ENCODE data around the gene TTC39B. TPM values are rescaled to one million over a fixed set of nuclear protein-coding genes. Genes with fewer than 3 reads are reported as not detected.

Gene TTC39B
- total RNA-seq, 1 experiment from 2014 or later = 7.4 TPM

DNA sequence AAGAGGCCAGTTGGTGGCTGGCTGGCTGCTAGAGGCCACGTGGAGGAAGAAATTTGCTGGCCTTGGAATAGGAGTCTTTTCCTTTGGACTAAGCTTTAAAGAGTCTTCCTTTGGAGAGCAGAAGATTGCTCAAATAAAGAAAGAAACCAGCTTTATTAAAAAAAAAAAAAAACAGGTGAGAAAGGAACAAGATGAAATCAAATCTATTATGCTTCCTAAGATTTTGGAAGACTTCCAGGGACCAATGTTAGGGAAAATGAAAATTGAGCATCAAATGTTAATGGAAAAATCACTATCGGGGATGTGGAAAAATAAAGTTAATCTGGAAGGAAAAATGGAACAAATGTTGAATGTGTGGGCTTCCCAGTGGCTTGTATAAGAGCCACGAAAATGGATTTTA is 153.1 kb downstream of the TTC39B start (continued):
- TF ChIP-seq, protein P1, sequence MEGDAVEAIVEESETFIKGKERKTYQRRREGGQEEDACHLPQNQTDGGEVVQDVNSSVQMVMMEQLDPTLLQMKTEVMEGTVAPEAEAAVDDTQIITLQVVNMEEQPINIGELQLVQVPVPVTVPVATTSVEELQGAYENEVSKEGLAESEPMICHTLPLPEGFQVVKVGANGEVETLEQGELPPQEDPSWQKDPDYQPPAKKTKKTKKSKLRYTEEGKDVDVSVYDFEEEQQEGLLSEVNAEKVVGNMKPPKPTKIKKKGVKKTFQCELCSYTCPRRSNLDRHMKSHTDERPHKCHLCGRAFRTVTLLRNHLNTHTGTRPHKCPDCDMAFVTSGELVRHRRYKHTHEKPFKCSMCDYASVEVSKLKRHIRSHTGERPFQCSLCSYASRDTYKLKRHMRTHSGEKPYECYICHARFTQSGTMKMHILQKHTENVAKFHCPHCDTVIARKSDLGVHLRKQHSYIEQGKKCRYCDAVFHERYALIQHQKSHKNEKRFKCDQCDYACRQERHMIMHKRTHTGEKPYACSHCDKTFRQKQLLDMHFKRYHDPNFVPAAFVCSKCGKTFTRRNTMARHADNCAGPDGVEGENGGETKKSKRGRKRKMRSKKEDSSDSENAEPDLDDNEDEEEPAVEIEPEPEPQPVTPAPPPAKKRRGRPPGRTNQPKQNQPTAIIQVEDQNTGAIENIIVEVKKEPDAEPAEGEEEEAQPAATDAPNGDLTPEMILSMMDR (IDR thresholded peaks at IDR 0.05 in 2 of 3, conservative IDR thresholded peaks at IDR 0.05 in 1 of 3; ENCODE audit: borderline replicate concordance in 1 of 3, insufficient read depth in 1 of 3, low read depth in 2 of 3, low read length in 2 of 3) = no peak
- TF ChIP-seq, protein P2, sequence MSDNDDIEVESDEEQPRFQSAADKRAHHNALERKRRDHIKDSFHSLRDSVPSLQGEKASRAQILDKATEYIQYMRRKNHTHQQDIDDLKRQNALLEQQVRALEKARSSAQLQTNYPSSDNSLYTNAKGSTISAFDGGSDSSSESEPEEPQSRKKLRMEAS (IDR thresholded peaks at IDR 0.05) = no peak

DNA sequence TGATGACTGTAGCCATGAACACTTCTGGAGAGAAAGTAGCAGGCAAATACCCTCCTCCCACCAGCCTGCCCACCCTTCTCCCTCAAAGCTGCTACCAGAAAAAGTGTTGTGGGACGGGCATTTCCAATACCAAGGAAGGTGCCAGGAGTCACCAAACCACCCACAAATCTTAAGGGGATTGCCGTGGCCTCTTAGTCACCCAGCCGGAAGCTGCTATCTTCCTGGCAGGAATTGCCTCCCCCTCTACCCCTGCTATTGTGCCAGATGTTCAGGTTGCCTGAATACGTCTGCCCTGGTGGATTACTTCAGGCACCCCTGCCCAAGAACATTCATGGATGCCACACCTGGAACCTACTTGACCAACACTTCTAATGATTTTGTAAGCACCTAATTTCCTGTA is 156.1 kb downstream of the TTC39B start:
- ATAC-seq (no peak), DNase-seq (ENCODE audit: low read depth, low spot score) (no peak)
- intact Hi-C loops (cut with micrococcal nuclease) = no loop called here
- no peak overlapping the region for H2AFZ ChIP-seq (ENCODE audit: low read depth, low read length, poor library complexity, severe bottlenecking)
- H3K4me3 ChIP-seq (replicated peaks in 1 of 2; ENCODE audit: low read depth in 1 of 2, low read length in 2 of 2) = no peak overlapping the region
- H3K27ac ChIP-seq (ENCODE audit: low read depth, low read length) = no peak overlapping the region
- no peaks in the 10 kb centered on the region for H3K79me2 ChIP-seq (ENCODE audit: insufficient read depth, low read length)
- TF ChIP-seq ZFX (IDR thresholded peaks at IDR 0.05) (no peak), POLR2A (IDR thresholded peaks at IDR 0.05; ENCODE audit: borderline replicate concordance, extremely low read depth, insufficient read depth, insufficient read length) (no peak), ELF1 (IDR thresholded peaks at IDR 0.05; ENCODE audit: borderline replicate concordance, low read depth) (no peak), POLR2AphosphoS5 (IDR thresholded peaks at IDR 0.05; ENCODE audit: low read depth, low read length) (no peak)
- POLR2A ChIA-PET = no interaction called here
- no peak overlapping the region for H3K9ac ChIP-seq (ENCODE audit: low read length)
- CTCF ChIA-PET = no interaction called here
- no peaks in the 10 kb centered on the region for H3K4me1 ChIP-seq (ENCODE audit: control insufficient read depth in 1 of 2, insufficient read depth in 2 of 2, low read length in 2 of 2)
- no peak overlapping the region for H3K4me2 ChIP-seq (ENCODE audit: low read length)
- RAD21 ChIA-PET (ENCODE audit: low non-redundant PET in 1 of 2, low total read pairs in 2 of 2, uncharacterized antibody in 2 of 2, unreplicated experiment in 2 of 2) = no interaction called here
- no peaks in the 10 kb centered on the region for H3K9me3 ChIP-seq (ENCODE audit: control insufficient read depth in 1 of 2, insufficient read depth in 1 of 2, low read depth in 1 of 2, low read length in 2 of 2)
- H4K20me1 ChIP-seq (ENCODE audit: insufficient read depth) = no peaks in the 10 kb centered on the region
- H3K9me2 ChIP-seq (ENCODE audit: insufficient read depth) = no peaks in the 10 kb centered on the region
- no peaks in the 10 kb centered on the region for H3K36me3 ChIP-seq (ENCODE audit: control insufficient read depth in 1 of 2, insufficient read depth in 2 of 2, low read length in 2 of 2)
- no TSS peak for BruUV-seq (replicated peaks)
- no peaks in the 10 kb centered on the region for H3K27me3 ChIP-seq (ENCODE audit: insufficient read depth, low read length)

DNA sequence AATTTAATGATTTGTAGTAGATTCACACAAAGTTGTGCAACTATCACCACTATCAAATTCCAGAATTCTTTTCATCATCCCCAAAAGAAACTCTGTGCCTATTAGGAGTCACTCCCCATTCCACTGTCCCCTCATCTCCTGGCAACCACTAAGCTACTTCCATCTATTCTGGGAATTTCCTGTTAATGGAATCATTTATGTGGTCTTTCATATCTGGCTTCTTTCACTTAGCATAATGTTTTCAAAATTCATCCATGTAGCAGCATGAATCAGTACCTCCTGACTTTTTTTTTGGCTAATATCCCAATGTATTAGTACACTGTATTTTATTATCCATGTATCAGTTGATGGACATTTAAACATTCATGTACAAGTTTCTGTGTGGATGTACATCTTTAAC is 157.6 kb downstream of the TTC39B start:
- H3K9me2 ChIP-seq (ENCODE audit: insufficient read depth) = no peaks in the 10 kb centered on the region
- no peak overlapping the region for H3K27ac ChIP-seq (ENCODE audit: low read depth, low read length)
- H2AFZ ChIP-seq (ENCODE audit: low read depth, low read length, poor library complexity, severe bottlenecking) = no peak overlapping the region
- H3K4me3 ChIP-seq (replicated peaks in 1 of 2; ENCODE audit: low read depth in 1 of 2, low read length in 2 of 2) = no peak overlapping the region
- intact Hi-C loops (cut with micrococcal nuclease) = no loop called here
- H3K36me3 ChIP-seq (ENCODE audit: control insufficient read depth in 1 of 2, insufficient read depth in 2 of 2, low read length in 2 of 2) = no peaks in the 10 kb centered on the region
- BruUV-seq (replicated peaks) = no TSS peak
- H3K27me3 ChIP-seq (ENCODE audit: insufficient read depth, low read length) = no peaks in the 10 kb centered on the region
- ATAC-seq (no peak), DNase-seq (ENCODE audit: low read depth, low spot score) (no peak)
- ChIA-PET CTCF (no interaction called here), POLR2A (no interaction called here), RAD21 (ENCODE audit: low non-redundant PET in 1 of 2, low total read pairs in 2 of 2, uncharacterized antibody in 2 of 2, unreplicated experiment in 2 of 2) (no interaction called here)
- H3K9me3 ChIP-seq (ENCODE audit: control insufficient read depth in 1 of 2, insufficient read depth in 1 of 2, low read depth in 1 of 2, low read length in 2 of 2) = no peaks in the 10 kb centered on the region
- H4K20me1 ChIP-seq (ENCODE audit: insufficient read depth) = no peaks in the 10 kb centered on the region
- no peak overlapping the region for H3K4me2 ChIP-seq (ENCODE audit: low read length)
- H3K9ac ChIP-seq (ENCODE audit: low read length) = no peak overlapping the region
- peaks cover 0 to 5% of the 10 kb centered on the region in 2 experiments; a peak in 1 of 4 replicates for H3K4me1 ChIP-seq (ENCODE audit: control insufficient read depth in 1 of 2, insufficient read depth in 2 of 2, low read length in 2 of 2)
- no peaks in the 10 kb centered on the region for H3K79me2 ChIP-seq (ENCODE audit: insufficient read depth, low read length)
- TF ChIP-seq, protein P1 (IDR thresholded peaks at IDR 0.05 in 2 of 3, conservative IDR thresholded peaks at IDR 0.05 in 1 of 3; ENCODE audit: borderline replicate concordance in 1 of 3, insufficient read depth in 1 of 3, low read depth in 2 of 3, low read length in 2 of 3) = no peak
